ENCODE measurements around the gene NEDD4L.
A peak's percentile ranks its signal among the peaks of the same experiment; 100 is the strongest.

Gene NEDD4L

GRCh38 chr18:58217052-58217451, 173.0 kb downstream of the NEDD4L start:
- TF ChIP-seq, protein P1, sequence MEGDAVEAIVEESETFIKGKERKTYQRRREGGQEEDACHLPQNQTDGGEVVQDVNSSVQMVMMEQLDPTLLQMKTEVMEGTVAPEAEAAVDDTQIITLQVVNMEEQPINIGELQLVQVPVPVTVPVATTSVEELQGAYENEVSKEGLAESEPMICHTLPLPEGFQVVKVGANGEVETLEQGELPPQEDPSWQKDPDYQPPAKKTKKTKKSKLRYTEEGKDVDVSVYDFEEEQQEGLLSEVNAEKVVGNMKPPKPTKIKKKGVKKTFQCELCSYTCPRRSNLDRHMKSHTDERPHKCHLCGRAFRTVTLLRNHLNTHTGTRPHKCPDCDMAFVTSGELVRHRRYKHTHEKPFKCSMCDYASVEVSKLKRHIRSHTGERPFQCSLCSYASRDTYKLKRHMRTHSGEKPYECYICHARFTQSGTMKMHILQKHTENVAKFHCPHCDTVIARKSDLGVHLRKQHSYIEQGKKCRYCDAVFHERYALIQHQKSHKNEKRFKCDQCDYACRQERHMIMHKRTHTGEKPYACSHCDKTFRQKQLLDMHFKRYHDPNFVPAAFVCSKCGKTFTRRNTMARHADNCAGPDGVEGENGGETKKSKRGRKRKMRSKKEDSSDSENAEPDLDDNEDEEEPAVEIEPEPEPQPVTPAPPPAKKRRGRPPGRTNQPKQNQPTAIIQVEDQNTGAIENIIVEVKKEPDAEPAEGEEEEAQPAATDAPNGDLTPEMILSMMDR (IDR thresholded peaks at IDR 0.05; ENCODE audit: low read depth, low read length): no peak
- no peaks in the 10 kb centered on the region for H3K9me3 ChIP-seq
- H3K4me1 ChIP-seq: no peaks in the 10 kb centered on the region
- no peak overlapping the region for H3K4me3 ChIP-seq (ENCODE audit: low read depth, low read length)
- no peak for DNase-seq
- H3K36me3 ChIP-seq: no peaks in the 10 kb centered on the region
- H3K27me3 ChIP-seq: no peaks in the 10 kb centered on the region

- no peaks in the 10 kb centered on the region for H3K9me3 ChIP-seq
- H3K4me3 ChIP-seq (ENCODE audit: low read depth, low read length): no peak overlapping the region
- H3K4me1 ChIP-seq: no peaks in the 10 kb centered on the region
- DNase-seq: no peak
- TF ChIP-seq, protein P1 (IDR thresholded peaks at IDR 0.05; ENCODE audit: low read depth, low read length): no peak
- H3K27me3 ChIP-seq: no peaks in the 10 kb centered on the region
- H3K36me3 ChIP-seq: no peaks in the 10 kb centered on the region
Measured at GRCh38 chr18:58218117-58218516, 174.1 kb downstream of the NEDD4L start.

DNA sequence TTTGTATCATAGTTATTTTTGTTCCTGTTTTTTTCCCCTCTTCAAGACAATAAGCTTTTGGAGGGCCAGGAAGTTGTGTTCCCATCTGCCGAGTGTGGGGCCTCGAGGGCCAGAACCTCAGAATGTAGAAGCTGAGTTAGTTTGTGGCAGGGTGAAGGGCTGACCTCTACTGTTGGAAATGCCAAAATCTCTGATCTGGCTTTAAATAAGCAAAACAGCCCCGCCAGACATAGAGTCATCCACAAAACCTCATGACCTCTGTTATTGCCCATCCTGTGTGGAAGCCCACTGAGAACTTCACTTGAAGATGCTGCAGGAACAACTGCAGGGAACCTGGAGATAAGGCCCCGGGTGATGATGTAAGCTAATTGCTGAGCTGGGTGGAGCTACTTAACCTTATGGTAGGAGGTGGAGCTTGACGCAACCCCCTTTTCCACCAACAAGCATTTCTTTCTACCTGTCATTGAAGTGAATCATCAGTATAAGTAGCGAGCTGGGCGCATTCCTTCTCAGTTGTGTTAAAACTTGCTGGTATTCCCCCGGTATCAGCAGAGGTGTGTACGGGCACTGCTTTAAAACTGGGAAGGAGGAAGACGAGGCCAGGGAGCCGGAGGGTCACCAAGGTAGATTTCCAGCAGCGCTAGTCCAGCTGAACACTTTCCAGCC, 177.2 kb downstream of the NEDD4L start:
- no peak for DNase-seq
- no peak overlapping the region for H3K4me3 ChIP-seq (ENCODE audit: low read depth, low read length)
- no peaks in the 10 kb centered on the region for H3K27me3 ChIP-seq
- TF ChIP-seq, protein P1 (IDR thresholded peaks at IDR 0.05; ENCODE audit: low read depth, low read length): no peak
- peaks cover 14% of the 10 kb centered on the region; the same call in 1 of the 2 replicates for H3K4me1 ChIP-seq
- no peaks in the 10 kb centered on the region for H3K9me3 ChIP-seq
- H3K36me3 ChIP-seq: no peaks in the 10 kb centered on the region

DNA sequence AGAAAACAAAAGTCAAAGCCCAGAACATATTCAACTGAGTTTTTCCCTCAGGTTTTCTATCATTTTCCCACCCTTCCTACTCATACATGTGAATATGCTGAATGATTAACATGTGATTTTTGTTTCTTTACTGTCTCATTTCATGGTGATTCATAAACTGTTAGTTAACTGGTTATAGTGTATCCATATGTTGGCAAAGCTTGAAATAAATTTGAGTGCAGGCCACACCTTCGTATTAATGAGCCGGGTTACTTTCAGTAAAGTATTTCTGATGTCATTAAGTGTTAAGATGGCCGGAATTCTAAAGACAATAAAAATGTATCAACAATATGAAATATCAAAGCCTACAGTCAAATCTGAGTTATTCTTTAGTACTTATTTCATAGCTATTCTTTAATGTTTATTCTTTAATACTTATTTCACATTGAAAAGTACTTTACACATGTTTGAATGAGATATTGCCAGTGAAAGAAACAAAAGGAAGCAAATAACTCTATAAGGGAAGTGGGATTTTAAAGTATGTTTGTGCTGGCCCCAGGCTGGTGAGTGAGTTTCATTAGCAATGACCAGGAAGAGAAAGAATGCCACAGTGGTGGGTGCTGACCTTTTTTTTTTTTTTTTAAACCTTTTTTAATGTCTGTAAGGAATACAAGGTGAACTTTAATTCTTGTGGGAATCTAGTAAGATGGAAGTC, 178.6 kb downstream of the NEDD4L start:
- TF ChIP-seq, protein P1 (IDR thresholded peaks at IDR 0.05; ENCODE audit: low read depth, low read length): no peak
- no peak overlapping the region for H3K4me3 ChIP-seq (ENCODE audit: low read depth, low read length)
- no peaks in the 10 kb centered on the region for H3K36me3 ChIP-seq
- H3K9me3 ChIP-seq: no peaks in the 10 kb centered on the region
- peaks cover 14% of the 10 kb centered on the region; the same call in 1 of the 2 replicates for H3K4me1 ChIP-seq
- DNase-seq: no peak
- no peaks in the 10 kb centered on the region for H3K27me3 ChIP-seq

DNA sequence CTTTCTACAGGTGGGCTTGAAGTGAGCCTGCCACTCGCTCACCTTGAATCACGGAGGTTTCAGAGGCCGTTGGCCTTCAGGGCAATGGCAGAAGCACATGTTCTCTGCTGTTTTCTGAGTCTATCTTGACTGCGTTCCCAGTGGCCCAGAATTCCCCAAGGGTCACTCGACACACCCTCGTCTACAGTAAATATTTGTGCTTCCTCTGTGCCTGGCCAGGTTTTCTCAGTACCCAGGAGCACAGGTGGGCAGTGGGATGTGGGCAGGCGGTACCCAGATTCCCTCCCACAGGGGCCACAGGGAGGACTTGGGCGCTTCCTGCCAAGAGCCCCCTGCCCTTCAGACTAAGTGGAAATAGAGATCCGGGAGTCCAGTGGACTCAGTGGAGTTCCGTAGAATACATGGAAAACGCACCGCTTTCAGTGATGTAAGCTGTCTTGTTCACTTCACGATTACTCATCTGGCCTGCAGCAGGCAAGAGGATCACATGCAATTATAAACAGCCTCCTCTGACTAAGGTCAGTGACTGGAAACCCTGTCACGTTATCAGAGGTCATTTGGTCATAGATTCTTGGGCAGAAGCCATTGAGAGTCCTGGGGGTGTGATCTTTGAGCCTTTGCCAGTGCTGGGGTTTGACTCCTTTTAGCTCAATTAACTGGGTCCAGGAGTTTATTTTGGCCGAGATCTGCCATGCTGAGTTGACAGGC, 179.8 kb downstream of the NEDD4L start:
- Histone ChIP-seq H3K36me3 (no peaks in the 10 kb centered on the region), H3K9me3 (no peaks in the 10 kb centered on the region), H3K27me3 (no peaks in the 10 kb centered on the region), H3K4me3 (ENCODE audit: low read depth, low read length) (peak overlapping the region; percentile 1; the same call in 1 of the 2 replicates), H3K4me1 (peaks cover 14% of the 10 kb centered on the region; the same call in 1 of the 2 replicates)
- TF ChIP-seq, protein P1 (IDR thresholded peaks at IDR 0.05; ENCODE audit: low read depth, low read length): no peak
- DNase-seq: peak; percentile 27
